Inflammatory macrophage (primary cell): ENCODE results near the gene NKAIN4.

Source experiments
- DNase-seq, 2 donors: peaks; one replicate each; pipeline ENCODE4 v3.0.0-alpha.2; 2020 to 2022

The NKAIN4 gene

DNA sequence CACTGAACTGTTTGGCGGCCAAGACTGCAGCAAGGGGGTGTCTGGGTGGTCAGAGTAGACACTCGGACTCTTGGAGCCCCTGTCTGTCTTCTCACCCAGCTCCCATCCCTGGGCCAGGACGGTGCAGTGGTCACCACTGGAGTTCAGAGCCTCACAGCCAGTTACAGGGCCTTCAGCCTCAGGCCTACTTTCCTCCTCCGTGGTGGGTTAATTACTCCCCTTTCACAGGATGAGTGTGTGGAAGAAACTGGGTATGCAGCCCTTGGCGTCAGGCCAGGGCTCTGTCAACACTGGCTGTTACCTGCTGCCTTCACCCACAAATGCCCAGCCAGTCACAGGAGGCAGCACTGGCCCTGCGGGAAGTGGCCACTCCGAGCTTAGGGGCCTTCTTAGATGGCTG, 36.6 kb downstream of the NKAIN4 start:
- DNase-seq = no peak

DNA sequence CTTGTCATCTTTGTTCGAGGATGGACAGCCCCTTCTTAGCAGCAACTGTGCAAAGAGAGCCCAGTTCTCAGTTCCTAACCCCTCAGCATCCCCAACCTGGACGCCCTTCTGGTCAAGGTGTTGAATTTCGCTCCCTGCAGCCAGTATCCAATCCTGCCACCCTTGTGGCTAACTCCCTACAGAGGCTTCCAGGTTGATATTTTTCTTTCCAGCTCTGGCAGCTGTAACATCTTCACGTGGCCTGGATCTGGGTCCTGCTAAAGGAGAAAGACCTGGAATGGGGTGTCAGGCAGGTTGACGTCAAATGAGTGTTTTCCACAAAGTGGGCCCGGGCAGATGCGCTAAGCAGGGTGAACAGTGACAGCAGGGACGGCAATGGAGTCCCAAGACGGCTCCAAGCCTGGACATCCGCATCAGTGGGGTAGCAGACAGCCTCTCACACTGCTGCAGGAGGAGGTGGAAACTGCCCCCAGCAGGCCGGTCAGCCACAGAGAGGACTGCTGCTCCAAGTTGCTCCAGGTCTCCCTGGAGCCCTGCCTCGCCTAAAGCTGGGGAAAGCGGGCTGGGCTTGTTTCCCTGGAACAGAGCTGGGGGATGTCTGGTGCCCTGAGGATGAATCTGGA, 37.3 kb downstream of the NKAIN4 start:
- DNase-seq = no peak

DNA sequence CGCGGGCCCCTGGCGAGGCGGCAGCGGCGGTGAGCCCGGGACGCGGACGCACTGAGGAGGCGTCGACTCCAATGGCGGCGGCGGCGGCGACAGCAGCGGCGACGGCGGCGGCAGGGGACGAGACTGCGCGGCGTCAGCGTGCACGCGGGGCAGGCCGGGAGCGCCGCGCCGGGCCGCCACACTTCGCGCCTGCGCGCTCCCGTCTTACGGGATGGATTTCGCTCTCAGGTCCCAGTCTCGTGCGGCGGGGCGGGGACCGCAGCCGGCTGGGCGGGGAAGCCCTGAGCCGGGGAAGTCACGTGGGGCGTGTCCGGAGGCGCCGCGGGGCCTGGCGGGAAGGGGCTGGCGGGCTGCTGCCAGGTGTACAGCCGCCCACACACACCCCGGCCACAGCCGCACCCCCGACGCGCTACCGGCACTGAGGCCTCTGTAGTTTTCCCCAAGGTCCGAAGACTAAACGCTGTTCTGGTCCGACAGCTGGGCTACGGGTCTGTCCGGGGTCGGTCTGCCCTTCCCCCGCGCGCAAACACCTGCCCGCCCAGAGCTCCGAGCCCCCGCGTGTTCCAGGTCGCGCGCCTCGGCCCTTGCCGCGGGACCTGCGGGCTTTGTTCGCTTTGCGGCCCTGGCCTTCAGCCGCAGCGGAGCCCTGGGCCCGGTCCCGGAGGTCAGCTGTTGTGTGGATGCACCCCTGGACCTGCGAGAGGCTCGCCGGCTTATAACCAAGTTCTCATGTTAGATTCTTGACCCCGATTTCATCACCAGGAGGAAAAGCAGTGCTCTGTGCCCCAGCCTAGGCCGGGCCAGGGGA, 38.0 kb downstream of the NKAIN4 start, which contains the start of gene YTHDF1:
YTHDF1 (minus strand) TSS at position 91 of the 808 bp plus-strand sequence. CDS start 239 bp downstream, outside the sequence.
- DNase-seq = peak; percentile 96 to 97

DNA sequence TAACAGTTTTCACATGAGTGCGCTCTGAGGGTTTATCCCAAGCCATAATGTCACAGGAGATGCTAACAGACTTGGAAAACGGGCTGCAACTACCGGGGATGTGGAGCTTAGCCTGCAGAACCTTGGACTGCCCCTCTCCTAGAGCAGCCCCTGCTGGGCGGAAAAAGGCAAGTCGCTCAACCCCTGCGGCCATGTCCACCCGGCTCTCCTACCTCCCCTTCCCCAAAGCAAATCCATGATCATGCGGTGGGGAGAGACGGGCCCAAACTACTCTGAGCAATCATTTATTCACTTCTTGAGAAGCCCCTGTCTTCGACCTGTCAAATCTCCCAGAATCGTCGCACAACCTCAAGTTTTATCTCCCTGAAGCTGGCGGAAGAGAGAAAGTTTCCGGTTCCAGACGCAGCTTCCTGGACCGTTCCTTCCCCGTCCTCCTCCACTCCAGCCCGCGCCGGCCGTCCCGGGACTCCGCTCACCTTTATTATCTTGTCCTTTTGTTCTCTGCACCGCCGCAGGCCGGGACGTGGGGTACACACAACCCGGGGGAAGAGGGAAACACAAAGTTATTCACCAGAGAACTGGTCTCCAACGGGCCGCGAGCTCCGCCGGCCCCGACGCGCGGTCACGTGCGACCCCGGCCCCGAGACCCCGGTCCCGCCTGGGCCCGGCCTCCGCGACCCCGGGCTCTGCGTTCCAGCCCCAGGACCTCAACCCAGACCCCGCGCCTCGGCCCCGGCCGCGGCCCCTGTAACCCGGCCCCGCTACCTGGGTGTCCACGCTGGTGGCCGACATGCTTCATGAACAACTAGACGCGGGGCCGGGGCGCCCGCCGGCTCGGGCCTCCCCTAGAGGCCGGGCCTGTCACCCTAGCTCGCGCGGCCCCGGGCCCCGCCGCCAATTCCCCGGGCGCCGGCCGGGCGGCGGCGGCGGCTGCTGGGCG, 38.9 kb downstream of the NKAIN4 start:
- DNase-seq = peak; percentile 20 to 36

DNA sequence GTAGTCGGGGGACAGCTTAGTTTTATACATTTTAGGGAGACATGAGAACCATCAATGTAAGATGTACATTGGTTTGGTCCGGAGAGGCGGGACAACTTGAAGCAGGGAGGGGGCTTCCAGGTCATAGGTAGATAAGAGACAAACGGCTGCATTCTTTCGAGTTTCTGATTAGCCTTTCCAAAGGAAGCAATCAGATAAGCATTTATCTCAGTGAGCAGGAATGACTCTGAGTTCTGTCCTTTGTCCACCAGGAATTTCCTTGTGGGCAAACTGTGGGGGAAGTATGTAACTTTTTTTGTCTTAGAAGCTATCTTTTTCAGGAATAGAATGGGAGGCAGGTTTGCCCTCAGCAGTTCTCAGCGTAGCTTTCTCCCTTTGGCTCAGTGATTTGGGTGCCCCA, 39.7 kb downstream of the NKAIN4 start:
- DNase-seq = no peak

DNA sequence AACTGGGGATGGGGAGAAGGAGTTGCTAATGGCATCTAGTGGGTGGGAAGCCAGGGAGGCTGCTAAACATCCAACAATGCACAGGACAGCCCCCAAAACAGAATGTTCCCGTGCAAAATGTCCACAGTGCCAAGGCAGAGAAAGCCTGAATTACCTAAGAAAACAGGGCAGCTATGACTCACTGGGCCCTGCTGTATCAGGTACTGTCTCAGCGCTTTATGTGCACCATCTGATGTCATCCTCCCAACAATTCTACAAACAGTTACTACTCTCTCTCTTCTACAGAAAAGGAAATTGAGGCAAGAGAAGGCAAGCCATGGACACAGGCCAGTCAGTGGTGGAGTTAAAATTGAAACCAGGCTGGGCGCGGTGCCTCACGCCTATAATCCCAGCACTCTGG, 41.5 kb downstream of the NKAIN4 start:
- no peak for DNase-seq

DNA sequence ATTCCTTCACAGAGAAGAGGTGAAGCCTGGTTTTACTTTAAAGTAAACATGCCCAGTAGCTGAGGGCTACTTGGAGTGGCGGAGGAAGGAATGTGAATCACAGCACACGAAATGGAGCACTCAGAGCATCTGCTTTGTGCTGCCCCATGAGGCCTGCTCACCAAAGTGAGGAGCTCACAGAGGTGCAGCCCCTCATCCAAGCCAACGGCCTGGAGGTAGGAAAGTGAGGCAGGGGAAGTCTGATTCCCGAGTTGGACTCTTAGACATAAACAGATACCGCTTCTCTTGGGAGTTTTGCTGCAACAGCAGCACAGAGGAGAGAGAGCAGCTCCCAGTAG, 41.9 kb downstream of the NKAIN4 start:
- DNase-seq = no peak

DNA sequence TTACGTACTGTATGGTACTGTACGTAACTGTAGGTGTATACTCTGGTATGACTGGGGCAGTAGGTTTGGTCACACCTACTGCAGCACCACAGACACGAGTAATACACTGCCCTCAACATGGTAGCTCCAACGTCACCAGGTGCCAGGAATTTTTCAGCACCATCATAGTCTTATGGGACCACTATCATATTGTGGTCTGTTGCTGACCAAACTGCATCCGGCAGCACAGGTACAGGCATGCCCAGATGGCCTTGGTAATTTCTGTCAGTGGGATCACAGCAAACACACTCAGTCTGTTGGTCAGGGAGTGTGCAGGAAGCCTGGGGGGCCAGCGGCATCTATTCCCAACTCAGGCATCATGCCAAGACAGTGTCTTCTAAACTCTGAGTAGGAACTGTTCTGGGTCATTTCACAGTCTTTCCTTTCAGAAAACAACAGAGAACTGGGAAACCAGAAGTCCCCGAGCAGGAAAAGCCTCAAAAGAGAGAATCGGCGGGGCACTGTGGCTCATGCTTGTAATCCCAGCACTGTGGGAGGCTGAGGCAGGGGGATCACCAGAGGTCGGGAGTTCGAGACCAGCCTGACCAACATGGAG, 44.2 kb downstream of the NKAIN4 start:
- no peak for DNase-seq

DNA sequence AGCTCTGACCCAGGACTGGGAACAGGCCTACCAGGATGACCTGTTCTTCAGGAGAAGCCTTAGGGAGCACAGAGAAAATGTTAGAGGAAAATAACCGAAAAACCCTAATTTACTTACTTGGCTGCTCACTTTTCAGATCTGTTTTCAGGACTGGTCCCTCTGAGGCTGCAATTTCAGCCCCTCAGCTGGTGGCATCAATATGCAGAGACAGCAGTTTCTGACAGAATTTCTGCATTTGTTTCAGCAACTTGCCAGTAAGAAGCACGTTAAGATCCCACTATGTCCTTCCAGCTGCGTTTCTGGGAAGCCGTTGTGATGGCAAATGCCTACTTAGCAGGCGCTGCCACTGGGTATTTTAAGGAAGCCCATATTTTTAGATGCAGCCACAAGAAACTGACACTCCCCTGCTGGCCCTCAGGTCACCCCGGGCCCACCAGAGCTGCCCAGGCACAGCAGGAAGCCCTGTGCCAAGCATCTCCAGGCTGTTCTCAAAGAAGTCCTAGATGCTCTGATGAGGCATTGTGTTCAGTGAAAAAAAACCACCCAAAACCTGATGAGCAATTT, 45.8 kb downstream of the NKAIN4 start:
- DNase-seq = no peak

DNA sequence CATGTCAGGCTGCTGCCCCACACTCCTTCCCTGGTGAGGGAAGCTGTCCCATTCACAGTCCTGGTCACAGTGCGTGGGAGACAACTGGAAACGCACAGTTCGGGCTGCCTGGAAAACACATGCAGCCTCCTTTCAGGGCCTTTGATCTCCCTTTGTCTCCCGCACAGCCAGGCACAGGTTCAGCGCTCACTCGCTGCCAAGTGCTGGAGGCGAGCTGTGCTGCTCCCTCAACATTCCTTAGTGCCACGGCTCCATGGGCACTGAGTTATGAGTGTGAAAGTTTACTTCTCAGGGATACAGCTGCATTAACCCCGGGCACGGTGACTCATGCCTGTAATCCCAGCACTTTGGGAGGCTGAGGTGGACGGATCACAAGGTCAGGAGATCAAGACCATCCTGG, 47.4 kb downstream of the NKAIN4 start:
- no peak for DNase-seq

DNA sequence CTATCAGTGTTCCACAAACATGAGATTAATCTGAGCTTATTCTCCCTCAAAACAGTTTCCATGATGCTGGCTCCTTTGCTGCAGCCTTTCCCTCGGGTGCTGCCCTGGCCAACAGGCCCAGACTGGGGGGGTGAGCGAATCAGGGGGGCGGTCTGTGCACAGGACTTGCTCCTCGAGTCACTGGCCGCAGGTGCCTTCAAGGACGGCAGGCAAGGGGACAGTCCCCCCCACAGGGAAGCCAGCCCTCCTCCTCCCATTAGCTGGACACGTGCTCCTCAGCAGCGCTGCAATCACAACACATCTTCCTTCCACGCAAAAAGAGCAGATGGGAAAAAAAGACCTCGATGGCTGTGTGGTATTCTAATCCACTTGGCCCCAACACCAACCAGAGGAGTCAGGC, 48.4 kb downstream of the NKAIN4 start:
- DNase-seq = no peak

DNA sequence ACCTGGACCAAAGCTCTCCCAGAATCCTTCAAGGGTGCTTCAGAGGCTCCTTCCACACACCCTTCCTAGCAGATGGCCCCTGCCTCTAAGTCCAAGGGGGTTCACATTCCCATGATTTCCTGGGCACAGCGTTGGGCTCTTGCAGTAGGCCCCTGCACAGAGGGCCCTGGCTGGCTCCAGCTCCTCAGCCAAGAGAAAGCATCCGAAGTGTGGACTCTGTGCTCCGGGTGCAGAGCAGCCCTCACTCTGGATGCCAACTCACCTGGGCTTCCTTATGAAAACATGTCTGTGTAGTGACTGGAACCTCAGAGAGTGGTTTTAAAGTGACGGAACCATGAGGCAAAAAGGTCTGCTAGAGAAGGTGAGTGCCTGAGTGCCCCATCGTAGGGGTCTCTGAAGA, 49.9 kb downstream of the NKAIN4 start:
- no peak for DNase-seq

DNA sequence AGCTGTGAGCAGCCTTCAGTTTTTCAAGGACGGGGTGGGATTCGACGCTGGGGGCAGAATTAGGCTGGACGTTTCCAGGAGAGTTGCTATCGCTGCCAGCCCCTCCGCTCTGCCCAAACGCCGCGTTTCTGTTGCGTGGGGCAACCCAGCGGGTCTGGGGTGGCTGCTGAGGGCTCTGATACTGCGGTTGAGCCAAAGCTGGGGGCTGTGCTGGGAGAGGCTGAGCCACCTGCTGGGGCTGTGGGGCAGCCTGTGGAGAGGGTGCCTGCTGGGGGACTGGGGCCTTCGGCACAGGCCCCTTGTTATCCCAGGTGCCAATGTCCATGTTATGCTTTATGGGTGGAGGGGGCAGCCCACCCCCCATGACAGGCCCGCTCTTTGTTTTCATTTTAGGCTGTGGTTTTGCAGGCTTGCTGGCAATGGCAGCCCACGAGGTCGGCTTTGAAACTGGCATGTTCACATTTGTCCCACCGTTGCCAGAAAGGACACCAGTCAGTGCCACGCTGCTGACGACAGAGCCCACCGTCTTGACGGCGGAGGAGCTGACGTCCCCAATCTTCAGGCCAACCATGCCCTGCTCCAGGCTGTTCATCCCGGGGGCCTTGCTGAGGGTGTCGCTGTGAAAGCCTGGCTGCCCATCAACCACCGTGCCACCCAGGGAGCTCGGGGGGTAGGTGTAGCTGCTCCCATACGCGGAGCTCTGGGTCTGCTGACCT, 51.3 kb downstream of the NKAIN4 start:
- no peak for DNase-seq

DNA sequence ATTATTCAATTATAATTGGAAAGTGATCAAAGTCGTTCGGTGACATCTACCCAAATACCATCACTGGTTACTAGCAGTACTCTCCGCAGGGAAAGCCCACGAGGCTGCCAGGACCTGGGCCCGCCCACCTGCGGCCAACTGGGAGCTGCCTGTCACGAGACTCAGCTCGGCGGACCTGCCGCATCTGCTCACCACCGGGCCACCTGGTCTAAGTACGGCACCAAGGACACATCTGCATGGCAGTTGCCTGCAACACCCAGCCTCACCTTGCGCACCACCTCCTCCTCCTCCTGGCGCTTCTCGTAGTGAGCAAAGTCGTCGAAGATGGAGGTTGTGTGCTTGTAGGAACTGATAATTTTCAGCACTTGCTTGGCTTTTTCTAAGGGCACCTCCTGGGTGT, 52.2 kb downstream of the NKAIN4 start:
- DNase-seq = no peak

DNA sequence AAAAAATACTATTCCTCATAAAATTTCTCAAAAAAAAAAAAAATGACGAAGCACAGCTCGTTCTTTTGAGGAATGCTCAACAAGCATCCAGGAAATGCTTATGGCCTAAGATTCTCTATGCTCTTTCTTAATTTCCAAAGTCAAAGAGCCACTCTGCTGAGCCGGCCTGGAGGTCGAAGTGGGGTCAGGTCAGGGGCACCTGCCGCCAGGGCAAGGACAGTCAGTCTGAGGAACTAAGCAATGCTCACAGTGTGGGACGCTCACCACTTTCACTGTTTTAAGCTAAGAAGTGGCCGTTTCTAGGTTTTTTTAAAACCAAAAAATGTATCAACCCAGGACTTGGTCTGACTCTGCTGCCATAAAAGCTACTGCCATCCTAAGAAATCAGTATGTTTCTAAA, 55.7 kb downstream of the NKAIN4 start:
- DNase-seq = no peak

DNA sequence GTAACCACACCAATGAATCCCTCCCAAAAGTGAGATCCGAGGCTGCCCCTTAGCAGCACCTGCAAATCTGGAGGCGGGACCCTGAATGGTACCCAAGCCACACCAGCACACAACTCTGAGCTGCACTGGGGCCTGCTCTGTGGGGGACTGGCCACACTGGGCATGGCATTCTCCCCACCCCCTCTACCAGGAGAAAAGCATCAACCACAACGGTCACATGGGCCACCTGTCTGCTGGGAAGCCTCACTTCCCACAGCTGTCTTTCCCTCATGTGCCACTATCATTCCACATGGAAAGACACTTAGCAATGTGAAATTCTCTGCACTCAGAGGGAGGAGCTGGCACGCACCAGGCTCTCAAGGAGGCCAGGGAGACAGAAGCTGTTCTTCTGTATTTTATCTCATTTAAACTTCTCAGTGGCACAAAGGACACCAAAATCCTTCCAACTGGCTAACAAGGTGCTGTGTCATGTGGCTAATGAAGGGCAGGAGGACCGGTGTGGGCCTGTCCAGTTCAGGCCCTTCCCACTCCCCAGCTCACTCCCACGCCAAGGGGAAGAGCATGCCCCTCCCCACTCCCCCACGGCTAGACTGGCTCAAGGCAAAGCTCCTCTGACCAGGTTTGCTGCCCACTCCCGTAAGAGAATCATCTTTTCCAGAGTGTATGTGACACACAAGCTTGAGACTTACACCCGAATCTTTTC, 57.3 kb downstream of the NKAIN4 start:
- DNase-seq = no peak

DNA sequence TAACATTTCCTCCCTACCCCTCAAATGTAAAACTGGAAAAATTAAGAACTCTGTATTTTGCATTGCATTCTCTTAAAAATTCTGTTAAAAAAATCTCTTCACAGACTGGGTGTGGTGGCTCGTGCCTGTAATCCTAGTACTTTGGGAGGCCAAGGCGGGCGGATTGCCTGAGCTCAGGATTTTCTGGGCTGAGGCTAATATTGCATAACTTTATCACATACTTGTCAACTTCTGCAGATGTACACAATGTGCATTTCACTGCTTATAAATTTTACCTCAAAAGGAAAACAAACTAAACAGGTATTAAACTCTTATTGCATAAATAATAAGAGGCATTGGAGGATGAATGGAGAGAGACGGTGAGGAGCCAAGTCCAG, 59.5 kb downstream of the NKAIN4 start:
- DNase-seq = no peak

DNA sequence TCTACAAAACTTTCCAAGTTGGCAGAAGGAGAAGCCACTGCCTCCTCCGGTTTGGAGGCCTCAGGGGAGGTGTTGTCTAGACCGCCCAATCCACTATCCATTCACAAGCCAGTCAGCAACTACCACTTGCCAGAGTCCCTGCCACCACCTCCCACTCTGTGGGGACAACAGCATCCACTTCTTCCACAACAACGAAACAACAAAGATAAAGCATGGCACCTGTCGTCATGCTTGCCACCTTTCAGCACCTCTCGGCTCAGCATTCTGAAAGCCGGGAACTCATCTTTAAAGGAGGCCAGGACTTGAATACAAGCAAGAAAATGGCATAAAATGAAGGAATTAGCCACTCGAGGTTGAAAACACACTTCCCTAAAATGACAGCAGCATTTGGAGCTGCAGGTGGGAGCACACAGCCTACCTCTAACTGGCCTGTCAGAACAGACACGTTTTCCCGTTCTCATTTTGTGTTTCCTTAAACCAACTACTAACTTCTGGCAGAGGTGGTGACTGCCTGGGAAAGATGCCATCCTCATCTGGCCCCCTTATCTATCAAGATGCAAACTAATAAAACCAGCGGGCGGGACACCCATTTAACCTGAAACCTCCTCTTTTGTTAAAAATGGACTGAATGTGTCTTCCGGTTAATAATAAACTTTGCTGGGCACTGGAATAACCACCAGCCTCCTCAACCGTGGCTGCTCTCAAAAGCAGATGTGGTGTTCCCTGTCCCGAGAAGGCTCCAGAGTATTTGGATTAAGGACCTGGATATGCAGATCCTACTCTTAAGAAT, 60.1 kb downstream of the NKAIN4 start:
- no peak for DNase-seq

DNA sequence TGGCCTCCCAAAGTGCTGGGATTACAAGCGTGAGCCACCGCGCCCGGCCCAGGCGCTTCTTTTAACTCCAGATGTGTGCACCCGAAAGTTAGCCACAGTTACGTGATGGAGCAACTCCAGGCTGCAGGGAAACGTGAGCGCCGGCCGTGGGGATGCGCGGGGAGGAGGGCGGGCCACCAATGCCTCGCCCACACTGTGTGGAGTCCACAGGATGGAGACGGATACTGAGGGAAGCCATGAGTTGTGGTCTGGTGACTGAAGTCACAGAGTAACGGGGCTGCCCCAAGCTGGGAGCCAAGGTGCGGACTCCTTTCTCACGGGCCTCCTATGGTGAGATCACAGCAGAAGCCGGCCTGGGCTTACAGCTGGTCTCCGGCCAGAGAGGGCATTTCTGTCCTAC, 61.5 kb downstream of the NKAIN4 start:
- no peak for DNase-seq

DNA sequence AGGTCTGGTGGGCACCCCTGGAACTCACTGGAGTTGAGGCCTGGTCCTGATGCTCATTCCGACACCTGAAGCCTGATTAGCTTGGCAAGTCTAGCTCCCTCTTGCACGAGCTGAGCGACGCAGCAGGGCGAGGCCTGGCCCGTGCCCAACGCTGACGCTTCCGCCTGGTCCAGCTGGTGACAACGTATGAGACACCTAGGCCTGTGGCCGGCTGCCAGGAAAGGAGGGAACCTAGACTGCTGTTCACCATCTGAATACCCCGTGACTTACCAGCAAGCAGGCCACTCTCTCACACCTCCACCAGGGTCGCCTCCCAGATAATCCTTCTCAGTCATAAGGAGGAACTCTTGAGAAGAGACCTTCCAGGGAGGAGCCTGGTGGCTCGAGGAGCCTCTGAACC, 62.9 kb downstream of the NKAIN4 start:
- DNase-seq = no peak

DNA sequence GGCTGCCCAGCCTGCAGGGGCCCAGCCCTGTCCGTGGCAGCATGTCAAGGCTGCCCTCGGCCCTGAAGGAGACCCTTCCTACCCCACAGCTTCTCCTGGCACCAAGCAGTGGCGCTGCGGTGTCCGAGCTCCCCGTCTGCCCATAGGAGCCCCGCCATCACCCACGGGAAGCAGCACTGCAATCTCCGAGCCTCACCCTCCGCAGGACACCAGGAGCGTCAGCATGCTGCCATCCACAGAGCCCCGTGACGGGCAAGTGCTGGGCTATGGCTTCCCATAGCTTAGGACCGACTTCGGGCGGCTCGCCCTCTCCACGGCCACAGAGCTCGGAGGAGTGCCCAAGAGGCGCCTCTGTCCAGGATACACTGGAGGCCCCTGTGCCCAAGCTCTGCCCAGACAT, 63.4 kb downstream of the NKAIN4 start:
- no peak for DNase-seq
